Activated naive CD8-positive, alpha-beta T cell treated with anti-CD3 and anti-CD28 coated beads for 36 hours (primary cell): ENCODE measurements around the gene EDIL3. TPM values are rescaled to one million over a fixed set of nuclear protein-coding genes. Genes with fewer than 3 reads are reported as not detected.

Experiments
- DNase-seq: peaks from one replicate; pipeline ENCODE4 v3.0.0; 2021
- H3K27ac Mint-ChIP-seq: one replicate; pipeline ENCODE4 v1.8.0; 2022; ENCODE audit warnings: mild to moderate bottlenecking, moderate library complexity, mixed read lengths
- H3K27me3 Mint-ChIP-seq: one replicate; pipeline ENCODE4 v1.8.0; 2022; ENCODE audit warnings: mild to moderate bottlenecking, mixed read lengths
- H3K36me3 Mint-ChIP-seq: one replicate; pipeline ENCODE4 v1.8.0; 2021; ENCODE audit warnings: mild to moderate bottlenecking, mixed read lengths
- H3K4me1 Mint-ChIP-seq: one replicate; pipeline ENCODE4 v1.8.0; 2021; ENCODE audit warnings: mixed read lengths
- H3K4me3 Mint-ChIP-seq: one replicate; pipeline ENCODE4 v1.8.0; 2022; ENCODE audit warnings: mild to moderate bottlenecking, moderate library complexity, mixed read lengths
- H3K9me3 Mint-ChIP-seq: one replicate; pipeline ENCODE4 v1.8.0; 2022; ENCODE audit warnings: mixed read lengths
- total RNA-seq, 2 experiments: library from RNA; stranded (reverse); gene quantifications; one replicate each; pipeline ENCODE4 v1.2.3, GENCODE V29; 2021

EDIL3 gene
- total RNA-seq, 2 experiments from 2014 or later, result not detected

DNA sequence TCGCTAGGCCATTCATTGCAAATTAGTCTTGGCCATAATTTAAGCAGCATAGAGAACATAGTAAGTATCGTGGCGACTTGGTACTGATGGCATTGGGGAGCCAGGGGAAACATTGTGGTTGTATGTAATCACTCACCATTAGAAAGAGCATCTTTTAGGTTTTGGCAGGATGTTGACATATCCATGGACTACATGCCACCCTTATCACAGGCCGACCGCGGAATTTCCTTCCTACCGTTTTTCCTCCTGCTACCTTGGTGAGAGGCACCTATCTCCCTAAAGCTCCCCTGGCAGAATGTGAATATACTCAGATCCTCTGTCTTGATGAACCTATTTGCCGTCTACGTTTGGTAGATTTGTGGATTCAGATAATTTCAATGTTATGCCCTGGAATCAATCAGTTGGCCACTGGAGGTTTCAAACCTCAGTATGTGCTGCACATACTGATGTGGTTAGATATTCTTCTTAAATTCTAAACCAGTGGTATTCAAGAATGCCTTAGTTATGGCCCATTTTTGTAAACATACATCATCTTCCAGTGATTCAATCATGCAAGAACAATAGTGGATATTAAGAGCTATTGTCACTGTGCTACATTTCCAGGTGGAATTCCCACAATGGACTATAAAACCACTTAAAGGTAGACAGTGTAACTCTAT is 393.0 kb downstream of the EDIL3 start:
- Mint-ChIP-seq H3K4me1 (no peaks in the 10 kb centered on the region), H3K9me3 (peaks cover 1% of the 10 kb centered on the region), H3K4me3 (no peak overlapping the region), H3K27me3 (no peaks in the 10 kb centered on the region), H3K36me3 (no peaks in the 10 kb centered on the region), H3K27ac (no peak overlapping the region)
- no peak for DNase-seq

DNA sequence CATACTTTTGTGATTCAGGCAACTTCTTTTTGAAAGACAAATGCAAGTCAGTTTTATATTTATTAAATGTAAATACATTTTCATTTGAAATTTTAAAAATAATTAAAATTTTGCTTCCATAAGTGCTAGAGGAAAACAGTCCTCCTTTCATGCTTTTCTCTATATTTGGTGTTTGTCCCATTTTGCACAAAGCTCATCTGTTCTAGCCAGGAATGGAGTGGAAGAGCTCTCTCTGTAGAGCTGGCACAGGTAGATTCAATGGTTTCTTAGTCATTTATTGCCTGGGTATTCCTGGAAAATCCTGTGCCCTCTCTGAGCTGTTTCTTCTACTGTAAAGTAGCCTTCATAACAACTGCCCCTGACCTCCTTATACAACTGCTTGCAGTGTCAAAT is 396.4 kb downstream of the EDIL3 start:
- Mint-ChIP-seq H3K4me3 (no peak overlapping the region), H3K27ac (no peak overlapping the region), H3K9me3 (no peaks in the 10 kb centered on the region), H3K4me1 (no peaks in the 10 kb centered on the region), H3K36me3 (no peaks in the 10 kb centered on the region), H3K27me3 (no peaks in the 10 kb centered on the region)
- no peak for DNase-seq

GRCh38 chr5:83987513-83988292 is 397.0 kb downstream of the EDIL3 start:
- H3K9me3 Mint-ChIP-seq, result no peaks in the 10 kb centered on the region
- H3K36me3 Mint-ChIP-seq, result no peaks in the 10 kb centered on the region
- no peak overlapping the region for H3K4me3 Mint-ChIP-seq
- no peak for DNase-seq
- H3K4me1 Mint-ChIP-seq, result no peaks in the 10 kb centered on the region
- no peak overlapping the region for H3K27ac Mint-ChIP-seq
- H3K27me3 Mint-ChIP-seq, result no peaks in the 10 kb centered on the region

GRCh38 chr5:83983852-83984251 is 400.8 kb downstream of the EDIL3 start:
- no peaks in the 10 kb centered on the region for H3K36me3 Mint-ChIP-seq
- no peaks in the 10 kb centered on the region for H3K4me1 Mint-ChIP-seq
- H3K27ac Mint-ChIP-seq, result no peak overlapping the region
- no peak overlapping the region for H3K4me3 Mint-ChIP-seq
- no peaks in the 10 kb centered on the region for H3K27me3 Mint-ChIP-seq
- no peak for DNase-seq
- no peaks in the 10 kb centered on the region for H3K9me3 Mint-ChIP-seq

- Mint-ChIP-seq H3K27me3 (no peaks in the 10 kb centered on the region), H3K27ac (no peak overlapping the region), H3K36me3 (no peaks in the 10 kb centered on the region), H3K4me1 (no peaks in the 10 kb centered on the region), H3K4me3 (no peak overlapping the region), H3K9me3 (no peaks in the 10 kb centered on the region)
- DNase-seq, result no peak
Observed at GRCh38 chr5:83973925-83974815, 410.5 kb downstream of the EDIL3 start.

- no peaks in the 10 kb centered on the region for H3K36me3 Mint-ChIP-seq
Observed at GRCh38 chr5:83972909-83973308, 411.8 kb downstream of the EDIL3 start.

DNA sequence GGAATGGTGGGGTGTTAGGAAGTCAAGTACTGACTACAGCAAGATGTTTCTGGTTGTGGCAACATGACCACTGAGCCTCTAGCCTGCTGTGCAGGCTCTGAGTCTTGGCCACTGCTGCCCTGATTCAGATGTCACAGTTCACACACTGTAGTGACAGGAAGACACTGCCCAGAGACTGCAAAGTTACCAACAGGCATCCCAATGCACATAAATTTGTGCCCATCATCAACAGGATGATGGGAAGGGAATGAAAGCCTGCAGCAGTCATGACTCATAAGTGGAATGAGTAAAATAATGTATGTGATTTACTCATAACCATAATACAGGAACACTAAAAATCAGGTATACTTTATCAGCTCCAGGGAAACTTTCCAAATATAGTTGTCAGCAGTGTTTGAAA is 412.4 kb downstream of the EDIL3 start:
- Mint-ChIP-seq H3K27ac (no peak overlapping the region), H3K9me3 (no peaks in the 10 kb centered on the region), H3K27me3 (no peaks in the 10 kb centered on the region), H3K36me3 (no peaks in the 10 kb centered on the region), H3K4me1 (no peaks in the 10 kb centered on the region), H3K4me3 (no peak overlapping the region)
- DNase-seq, result no peak

More at GRCh38 chr5:83972909-83973308, 411.8 kb downstream of the EDIL3 start:
- DNase-seq, result no peak
- H3K27me3 Mint-ChIP-seq, result no peaks in the 10 kb centered on the region
- no peaks in the 10 kb centered on the region for H3K4me1 Mint-ChIP-seq
- no peaks in the 10 kb centered on the region for H3K9me3 Mint-ChIP-seq
- no peak overlapping the region for H3K4me3 Mint-ChIP-seq
- H3K27ac Mint-ChIP-seq, result no peak overlapping the region

- no peak for DNase-seq
- H3K27me3 Mint-ChIP-seq, result no peaks in the 10 kb centered on the region
- H3K9me3 Mint-ChIP-seq, result no peaks in the 10 kb centered on the region
- H3K36me3 Mint-ChIP-seq, result no peaks in the 10 kb centered on the region
- H3K4me3 Mint-ChIP-seq, result no peak overlapping the region
- no peaks in the 10 kb centered on the region for H3K4me1 Mint-ChIP-seq
- H3K27ac Mint-ChIP-seq, result no peak overlapping the region
Observed at GRCh38 chr5:83967417-83967816, 417.3 kb downstream of the EDIL3 start.

GRCh38 chr5:83965441-83965840 is 419.2 kb downstream of the EDIL3 start:
- Mint-ChIP-seq H3K4me1 (no peaks in the 10 kb centered on the region), H3K36me3 (no peaks in the 10 kb centered on the region), H3K27me3 (no peaks in the 10 kb centered on the region), H3K9me3 (no peaks in the 10 kb centered on the region), H3K27ac (no peak overlapping the region), H3K4me3 (no peak overlapping the region)
- DNase-seq, result no peak

DNA sequence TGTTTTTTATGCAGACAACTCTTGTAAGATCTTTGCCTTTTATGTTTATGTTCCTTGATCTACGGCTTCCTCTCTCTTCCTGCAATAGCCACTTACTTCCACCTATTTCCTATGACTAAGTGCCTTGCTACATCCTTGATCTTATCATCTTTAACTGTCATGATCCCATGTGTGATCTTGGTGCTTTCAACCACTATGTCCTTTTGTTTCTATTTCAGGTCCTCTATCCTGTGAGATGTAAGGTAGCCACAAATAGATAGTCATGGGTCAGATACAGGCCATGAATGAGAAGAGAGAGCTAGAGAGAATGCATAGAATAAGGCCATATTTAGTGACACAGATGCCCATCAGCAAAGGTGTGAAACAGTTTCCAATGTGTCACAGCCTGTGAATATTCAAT is 420.4 kb downstream of the EDIL3 start:
- Mint-ChIP-seq H3K4me1 (no peaks in the 10 kb centered on the region), H3K9me3 (no peaks in the 10 kb centered on the region), H3K27me3 (no peaks in the 10 kb centered on the region)

DNA sequence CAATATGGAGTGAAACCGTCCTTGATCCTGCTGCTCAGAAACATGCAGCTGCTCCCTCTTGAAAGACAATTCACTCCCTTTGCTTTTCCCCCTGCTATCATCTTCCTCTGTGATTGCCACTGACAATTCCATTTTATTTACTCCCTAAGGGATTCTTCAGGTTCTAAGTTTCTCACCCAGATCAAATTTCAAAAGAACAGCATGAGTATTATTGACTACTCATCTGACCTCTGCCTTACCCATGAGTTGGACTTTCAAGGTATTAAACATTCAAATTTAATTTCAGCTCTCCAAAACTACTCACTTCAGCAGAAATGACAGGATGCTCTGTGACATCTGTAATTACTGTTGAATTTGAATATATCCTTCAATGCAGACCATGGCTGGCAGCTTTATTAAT is 427.5 kb downstream of the EDIL3 start:
- no peak overlapping the region for H3K4me3 Mint-ChIP-seq
- no peaks in the 10 kb centered on the region for H3K9me3 Mint-ChIP-seq
- no peaks in the 10 kb centered on the region for H3K27me3 Mint-ChIP-seq
- no peak for DNase-seq
- no peak overlapping the region for H3K27ac Mint-ChIP-seq
- H3K4me1 Mint-ChIP-seq, result no peaks in the 10 kb centered on the region
- H3K36me3 Mint-ChIP-seq, result no peaks in the 10 kb centered on the region

More for the DNA sequence above, 420.4 kb downstream of the EDIL3 start:
- no peak overlapping the region for H3K4me3 Mint-ChIP-seq
- H3K27ac Mint-ChIP-seq, result no peak overlapping the region
- H3K36me3 Mint-ChIP-seq, result no peaks in the 10 kb centered on the region
- no peak for DNase-seq

- no peaks in the 10 kb centered on the region for H3K36me3 Mint-ChIP-seq
- no peak for DNase-seq
- no peak overlapping the region for H3K27ac Mint-ChIP-seq
- H3K4me3 Mint-ChIP-seq, result no peak overlapping the region
- H3K9me3 Mint-ChIP-seq, result no peaks in the 10 kb centered on the region
- no peaks in the 10 kb centered on the region for H3K4me1 Mint-ChIP-seq
- H3K27me3 Mint-ChIP-seq, result no peaks in the 10 kb centered on the region
Observed at GRCh38 chr5:83956386-83956785, 428.3 kb downstream of the EDIL3 start.

GRCh38 chr5:83955916-83956315 is 428.8 kb downstream of the EDIL3 start:
- Mint-ChIP-seq H3K36me3 (no peaks in the 10 kb centered on the region), H3K27me3 (no peaks in the 10 kb centered on the region), H3K9me3 (no peaks in the 10 kb centered on the region), H3K4me1 (no peaks in the 10 kb centered on the region), H3K27ac (no peak overlapping the region), H3K4me3 (no peak overlapping the region)
- no peak for DNase-seq

- H3K9me3 Mint-ChIP-seq, result no peaks in the 10 kb centered on the region
- DNase-seq, result no peak
- no peak overlapping the region for H3K4me3 Mint-ChIP-seq
- no peaks in the 10 kb centered on the region for H3K4me1 Mint-ChIP-seq
- H3K36me3 Mint-ChIP-seq, result no peaks in the 10 kb centered on the region
- no peak overlapping the region for H3K27ac Mint-ChIP-seq
- no peaks in the 10 kb centered on the region for H3K27me3 Mint-ChIP-seq
Observed at GRCh38 chr5:83947763-83948162, 436.9 kb downstream of the EDIL3 start.

- no peaks in the 10 kb centered on the region for H3K27me3 Mint-ChIP-seq
- no peaks in the 10 kb centered on the region for H3K9me3 Mint-ChIP-seq
Observed at GRCh38 chr5:83946516-83946915, 438.2 kb downstream of the EDIL3 start.

More at GRCh38 chr5:83946516-83946915, 438.2 kb downstream of the EDIL3 start:
- DNase-seq, result no peak
- Mint-ChIP-seq H3K27ac (no peak overlapping the region), H3K36me3 (no peaks in the 10 kb centered on the region), H3K4me1 (no peaks in the 10 kb centered on the region), H3K4me3 (no peak overlapping the region)
